ENCODE results near the gene C1QL2. TPM values are rescaled to one million over a fixed set of nuclear protein-coding genes. Genes with fewer than 3 reads are reported as not detected.

C1QL2 gene
- total and polyA plus RNA-seq, 4 donors = 0.10 TPM; not detected in 3

DNA sequence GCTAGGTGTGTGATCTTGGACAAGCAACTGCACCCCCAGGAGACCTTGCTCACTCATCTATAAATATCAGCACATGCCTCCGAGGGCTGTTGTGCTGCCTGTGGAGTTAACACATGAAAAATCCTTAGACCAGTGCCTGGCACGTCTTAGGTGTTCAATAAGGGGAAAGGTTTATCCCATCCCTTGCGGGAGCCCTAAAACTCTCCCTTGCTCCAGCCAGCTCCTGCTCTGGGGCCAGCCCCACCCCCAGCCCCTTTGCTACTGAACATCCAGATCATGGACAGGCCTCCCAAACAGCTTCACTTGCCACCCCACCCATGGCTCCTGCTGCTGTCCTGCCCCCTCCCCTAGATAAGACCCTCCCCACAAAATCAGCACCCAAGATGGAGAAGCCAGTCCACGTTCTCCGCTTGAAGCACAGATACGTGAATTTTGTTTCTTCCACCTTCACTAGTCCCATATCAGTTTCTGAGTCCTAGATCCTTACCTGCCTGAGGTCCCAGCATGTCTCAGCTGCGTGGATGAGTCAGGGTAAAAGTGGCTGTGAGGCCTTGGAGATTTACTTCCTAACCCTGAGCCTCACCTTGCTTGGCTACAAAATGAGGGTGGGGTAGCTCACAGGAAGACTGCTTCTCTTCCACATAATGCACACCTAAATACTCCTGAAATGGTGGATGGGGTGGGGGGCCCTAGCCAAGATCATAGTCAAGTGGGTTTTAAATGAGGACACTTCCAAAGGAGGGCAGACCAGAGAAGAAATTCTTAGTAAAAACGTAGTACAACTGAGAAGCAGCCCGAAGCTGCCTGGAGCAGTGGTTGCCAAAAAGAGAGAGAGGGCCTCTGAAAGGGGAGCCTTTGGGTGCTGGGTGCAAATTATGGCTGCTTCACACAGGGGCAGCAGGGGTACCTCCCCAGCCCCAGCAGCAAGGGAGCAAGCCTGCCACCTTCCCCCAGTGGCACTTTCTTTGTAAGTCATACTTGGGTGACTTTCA, 40.4 kb downstream of the C1QL2 start:
- DNase-seq (no peak), ATAC-seq (ENCODE audit: low FRiP score) (no peak)
- intact Hi-C loops (cut with DNase I) = no loop called here
- no peak overlapping the region for H3K4me3 ChIP-seq (ENCODE audit: low read length in 2 of 2)
- WGBS, 2 donors = 64 to 68% methylated on average over 9 of the region's 9 CpGs
- H3K36me3 ChIP-seq (ENCODE audit: control insufficient read depth in 1 of 2, insufficient read depth in 2 of 2, low read length in 1 of 2) = no peaks in the 10 kb centered on the region
- H3K27ac ChIP-seq (ENCODE audit: low read depth in 1 of 2, low read length in 2 of 2) = no peak overlapping the region
- H3K27me3 ChIP-seq (ENCODE audit: control insufficient read depth in 1 of 2, insufficient read depth in 2 of 2, low read length in 1 of 2) = no peaks in the 10 kb centered on the region
- H3K4me1 ChIP-seq (ENCODE audit: control insufficient read depth in 1 of 2, insufficient read depth in 2 of 2, low read length in 2 of 2) = no peaks in the 10 kb centered on the region
- H3K9me3 ChIP-seq (ENCODE audit: control insufficient read depth, low read length) = no peaks in the 10 kb centered on the region

DNA sequence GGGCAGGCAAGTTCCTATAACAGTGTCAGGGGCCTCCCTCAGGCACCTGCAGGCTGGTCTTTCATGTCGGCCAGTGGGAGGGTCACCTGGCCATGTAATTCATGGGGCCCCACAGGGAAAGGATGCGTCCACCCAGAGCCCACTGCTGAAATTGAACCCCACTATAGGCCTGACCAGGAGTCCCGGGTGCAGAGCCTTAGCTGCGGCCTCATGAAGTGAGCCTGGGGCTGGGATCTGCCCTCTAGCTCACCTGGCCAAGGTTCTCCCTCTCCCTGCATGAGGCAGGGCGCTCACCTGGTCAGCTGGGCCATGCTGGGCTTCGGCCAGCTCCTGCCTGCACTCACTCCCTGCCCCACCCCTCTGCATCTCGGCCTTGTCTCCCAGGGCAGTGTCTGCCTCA, 41.1 kb downstream of the C1QL2 start:
- no peaks in the 10 kb centered on the region for H3K9me3 ChIP-seq (ENCODE audit: control insufficient read depth, low read length)
- H3K4me1 ChIP-seq (ENCODE audit: control insufficient read depth in 1 of 2, insufficient read depth in 2 of 2, low read length in 2 of 2) = no peaks in the 10 kb centered on the region
- H3K27me3 ChIP-seq (ENCODE audit: control insufficient read depth in 1 of 2, insufficient read depth in 2 of 2, low read length in 1 of 2) = no peaks in the 10 kb centered on the region
- no peaks in the 10 kb centered on the region for H3K36me3 ChIP-seq (ENCODE audit: control insufficient read depth in 1 of 2, insufficient read depth in 2 of 2, low read length in 1 of 2)
- DNase-seq (no peak), ATAC-seq (ENCODE audit: low FRiP score) (no peak)
- no peak overlapping the region for H3K27ac ChIP-seq (ENCODE audit: low read depth in 1 of 2, low read length in 2 of 2)
- WGBS, 2 donors = 70 to 75% methylated on average over 7 of the region's 7 CpGs
- H3K4me3 ChIP-seq (ENCODE audit: low read length in 2 of 2) = no peak overlapping the region
- intact Hi-C loops (cut with DNase I) = no loop called here

DNA sequence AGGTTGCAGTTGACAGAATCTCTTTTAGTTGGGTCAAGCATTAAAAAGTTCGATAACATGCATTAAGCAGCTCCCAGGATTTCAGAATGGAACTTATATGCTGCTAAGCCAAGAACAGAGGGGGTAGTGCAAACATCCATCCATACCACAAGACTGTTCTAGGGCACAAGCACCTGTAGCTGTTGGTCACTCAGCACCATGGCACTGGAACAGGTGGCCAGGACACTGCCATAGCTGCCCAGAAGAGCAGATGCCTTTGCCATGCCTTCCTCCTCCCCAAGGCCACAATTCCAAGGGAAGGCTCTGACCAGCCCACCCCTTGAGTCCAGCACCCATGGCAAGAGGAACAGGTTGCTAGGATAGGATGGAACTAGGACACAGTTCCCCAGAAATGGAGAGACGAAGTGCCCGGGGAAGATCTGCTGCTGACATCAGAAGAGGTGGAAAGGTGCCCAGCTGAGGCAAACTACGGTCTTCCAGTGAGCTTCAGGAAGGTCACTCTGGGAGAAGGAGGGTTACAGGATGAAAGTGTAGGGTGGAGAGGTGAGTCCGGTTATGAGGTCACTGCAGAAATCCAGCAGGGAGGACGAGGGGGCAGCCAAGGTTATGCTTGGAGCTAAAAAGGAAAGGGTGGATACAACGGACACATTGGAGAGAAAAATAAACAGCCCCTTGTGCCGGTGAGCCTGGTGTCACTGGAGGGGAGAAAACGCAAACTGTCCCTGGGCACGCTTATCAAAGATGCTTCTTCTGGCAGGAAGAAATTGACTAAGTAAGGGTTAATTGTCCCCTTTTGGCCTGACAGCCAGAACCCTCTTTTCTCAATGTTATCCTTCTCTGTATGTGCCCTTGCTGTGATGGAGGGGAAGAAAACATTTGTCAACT, 41.9 kb downstream of the C1QL2 start:
- H3K4me3 ChIP-seq (ENCODE audit: low read length in 2 of 2) = no peak overlapping the region
- H3K27ac ChIP-seq (ENCODE audit: low read depth in 1 of 2, low read length in 2 of 2) = no peak overlapping the region
- no peaks in the 10 kb centered on the region for H3K36me3 ChIP-seq (ENCODE audit: control insufficient read depth in 1 of 2, insufficient read depth in 2 of 2, low read length in 1 of 2)
- DNase-seq (no peak), ATAC-seq (ENCODE audit: low FRiP score) (no peak)
- H3K27me3 ChIP-seq (ENCODE audit: control insufficient read depth in 1 of 2, insufficient read depth in 2 of 2, low read length in 1 of 2) = no peaks in the 10 kb centered on the region
- 66 to 67% methylated on average over 10 of the region's 10 CpGs for WGBS, 2 donors
- intact Hi-C loops (cut with DNase I) = no loop called here
- no peaks in the 10 kb centered on the region for H3K4me1 ChIP-seq (ENCODE audit: control insufficient read depth in 1 of 2, insufficient read depth in 2 of 2, low read length in 2 of 2)
- H3K9me3 ChIP-seq (ENCODE audit: control insufficient read depth, low read length) = no peaks in the 10 kb centered on the region

GRCh38 chr2:119114266-119114665, 44.3 kb downstream of the C1QL2 start:
- Histone ChIP-seq H3K36me3 (ENCODE audit: control insufficient read depth in 1 of 2, insufficient read depth in 2 of 2, low read length in 1 of 2) (no peaks in the 10 kb centered on the region), H3K27me3 (ENCODE audit: control insufficient read depth in 1 of 2, insufficient read depth in 2 of 2, low read length in 1 of 2) (peaks cover 0 to 2% of the 10 kb centered on the region in 2 donors), H3K4me3 (ENCODE audit: low read length in 2 of 2) (no peak overlapping the region), H3K4me1 (ENCODE audit: control insufficient read depth in 1 of 2, insufficient read depth in 2 of 2, low read length in 2 of 2) (no peaks in the 10 kb centered on the region), H3K27ac (ENCODE audit: low read depth in 1 of 2, low read length in 2 of 2) (no peak overlapping the region), H3K9me3 (ENCODE audit: control insufficient read depth, low read length) (peaks cover 6% of the 10 kb centered on the region)
- ATAC-seq (ENCODE audit: low FRiP score) = no peak
- no peak for DNase-seq
- 88 to 95% methylated on average over 3 of the region's 3 CpGs for WGBS, 2 donors
- intact Hi-C loops (cut with DNase I) = no loop called here

DNA sequence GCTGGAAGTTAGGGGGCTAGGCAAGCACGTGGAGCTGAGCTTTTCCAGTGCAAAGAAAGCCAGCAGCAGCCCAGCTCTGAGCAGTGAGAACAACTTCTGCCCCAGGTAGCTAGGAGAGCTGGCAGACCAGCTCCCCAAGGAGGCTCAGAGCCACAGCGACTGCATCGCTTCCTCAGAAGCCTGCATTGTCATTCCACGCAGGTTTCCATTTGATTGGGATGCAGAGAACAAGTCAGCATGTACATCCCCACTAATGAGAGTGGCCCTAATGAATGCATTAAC, 45.1 kb downstream of the C1QL2 start:
- 52 to 64% methylated on average over 4 of the region's 4 CpGs for WGBS, 2 donors
- intact Hi-C loops (cut with DNase I) = no loop called here
- no peak overlapping the region for H3K4me3 ChIP-seq (ENCODE audit: low read length in 2 of 2)
- H3K27ac ChIP-seq (ENCODE audit: low read depth in 1 of 2, low read length in 2 of 2) = no peak overlapping the region
- H3K36me3 ChIP-seq (ENCODE audit: control insufficient read depth in 1 of 2, insufficient read depth in 2 of 2, low read length in 1 of 2) = no peaks in the 10 kb centered on the region
- peaks cover 6% of the 10 kb centered on the region for H3K9me3 ChIP-seq (ENCODE audit: control insufficient read depth, low read length)
- DNase-seq = no peak
- peaks cover 0 to 2% of the 10 kb centered on the region in 2 donors for H3K27me3 ChIP-seq (ENCODE audit: control insufficient read depth in 1 of 2, insufficient read depth in 2 of 2, low read length in 1 of 2)
- no peak for ATAC-seq (ENCODE audit: low FRiP score)
- H3K4me1 ChIP-seq (ENCODE audit: control insufficient read depth in 1 of 2, insufficient read depth in 2 of 2, low read length in 2 of 2) = no peaks in the 10 kb centered on the region

DNA sequence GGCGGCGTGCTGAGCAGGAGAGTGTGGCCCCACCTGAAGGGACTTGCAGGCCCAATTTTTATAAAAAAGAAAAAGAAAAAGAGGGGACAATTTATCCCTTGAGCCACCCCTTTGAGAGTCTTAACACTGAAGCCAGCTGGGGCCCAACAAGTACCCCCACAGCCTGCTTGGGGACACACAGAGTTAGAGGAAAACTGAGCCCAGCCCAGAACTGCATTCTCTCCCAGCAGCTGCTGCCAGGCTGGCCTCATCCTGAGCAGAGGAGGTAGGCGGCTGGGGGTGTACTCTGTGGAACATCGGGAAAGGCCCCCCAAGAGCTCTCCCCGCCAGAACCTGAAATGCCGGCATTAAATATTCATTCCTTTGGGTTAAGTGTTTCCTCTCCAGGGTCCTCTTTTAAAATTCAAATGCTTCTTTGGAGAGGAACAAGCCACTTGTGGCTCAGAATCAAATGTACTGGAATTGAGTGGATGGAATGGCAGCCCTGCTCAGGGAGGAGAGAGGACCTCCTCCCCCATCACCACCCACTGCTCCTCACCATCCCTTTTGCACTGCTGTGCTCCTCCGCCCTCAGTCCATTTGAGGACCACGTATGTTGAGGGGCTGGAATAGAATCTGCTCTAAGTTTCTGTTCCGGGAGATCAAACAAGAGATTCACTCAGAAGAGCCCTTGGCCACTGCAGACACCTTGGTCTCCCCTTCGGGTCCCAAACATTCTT, 45.6 kb downstream of the C1QL2 start:
- H3K4me1 ChIP-seq (ENCODE audit: control insufficient read depth in 1 of 2, insufficient read depth in 2 of 2, low read length in 2 of 2) = no peaks in the 10 kb centered on the region
- peaks cover 6% of the 10 kb centered on the region for H3K9me3 ChIP-seq (ENCODE audit: control insufficient read depth, low read length)
- intact Hi-C loops (cut with DNase I) = no loop called here
- ATAC-seq (ENCODE audit: low FRiP score) = no peak
- H3K27ac ChIP-seq (ENCODE audit: low read depth in 1 of 2, low read length in 2 of 2) = no peak overlapping the region
- H3K36me3 ChIP-seq (ENCODE audit: control insufficient read depth in 1 of 2, insufficient read depth in 2 of 2, low read length in 1 of 2) = no peaks in the 10 kb centered on the region
- peaks cover 0 to 2% of the 10 kb centered on the region in 2 donors for H3K27me3 ChIP-seq (ENCODE audit: control insufficient read depth in 1 of 2, insufficient read depth in 2 of 2, low read length in 1 of 2)
- WGBS, 2 donors = 47 to 51% methylated on average over 10 of the region's 10 CpGs
- no peak overlapping the region for H3K4me3 ChIP-seq (ENCODE audit: low read length in 2 of 2)
- DNase-seq = no peak

- Histone ChIP-seq H3K4me1 (ENCODE audit: control insufficient read depth in 1 of 2, insufficient read depth in 2 of 2, low read length in 2 of 2) (no peaks in the 10 kb centered on the region), H3K36me3 (ENCODE audit: control insufficient read depth in 1 of 2, insufficient read depth in 2 of 2, low read length in 1 of 2) (no peaks in the 10 kb centered on the region), H3K27ac (ENCODE audit: low read depth in 1 of 2, low read length in 2 of 2) (no peak overlapping the region), H3K4me3 (ENCODE audit: low read length in 2 of 2) (no peak overlapping the region), H3K27me3 (ENCODE audit: control insufficient read depth in 1 of 2, insufficient read depth in 2 of 2, low read length in 1 of 2) (peaks cover 0 to 2% of the 10 kb centered on the region in 2 donors), H3K9me3 (ENCODE audit: control insufficient read depth, low read length) (peaks cover 6% of the 10 kb centered on the region)
- WGBS, 2 donors = 63 to 69% methylated on average over 3 of the region's 3 CpGs
- ATAC-seq (ENCODE audit: low FRiP score) (no peak), DNase-seq (no peak)
- intact Hi-C loops (cut with DNase I) = no loop called here
These were observed 46.3 kb downstream of the C1QL2 start for GRCh38 chr2:119112230-119112629.

DNA sequence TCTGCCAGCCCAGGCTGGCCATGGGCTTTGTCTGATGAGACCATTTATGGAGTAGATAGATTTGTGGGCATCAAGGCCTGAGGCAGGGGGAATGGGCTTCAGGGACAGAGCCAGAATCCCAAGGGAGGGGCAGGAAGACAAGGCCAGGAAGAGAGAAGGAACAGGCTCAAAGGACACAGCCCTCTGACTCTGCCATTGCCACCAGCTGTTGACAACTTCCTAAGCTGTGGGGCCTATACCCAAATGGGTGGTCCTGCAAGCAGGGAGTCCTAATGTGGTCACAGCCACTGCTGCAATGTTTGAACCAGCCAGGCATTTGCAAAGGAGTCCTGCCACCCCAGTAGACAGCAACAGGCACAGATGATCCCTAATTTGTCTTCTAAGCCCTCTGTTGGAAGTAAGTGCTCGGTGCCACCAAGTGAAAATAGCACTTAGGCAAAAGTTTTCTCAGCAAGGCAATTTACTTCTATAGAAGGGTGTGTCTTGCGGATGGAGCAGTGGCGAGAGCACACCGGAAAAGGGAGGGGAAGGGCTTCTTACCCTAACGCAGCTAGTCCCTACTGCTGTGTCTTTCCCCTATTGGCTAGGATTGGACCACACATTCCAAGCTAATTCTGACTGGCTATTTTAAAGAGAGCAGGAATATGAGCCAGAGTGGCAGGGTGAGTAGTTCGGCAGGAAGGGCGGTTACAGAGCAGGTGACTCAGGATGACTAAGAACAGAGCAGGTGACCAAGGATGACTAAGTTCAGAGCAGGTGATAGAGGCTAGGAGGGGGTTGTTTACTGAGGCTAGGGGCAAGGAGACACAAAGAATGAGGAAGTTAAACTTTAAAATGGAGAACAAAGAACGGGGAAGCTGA, 47.2 kb downstream of the C1QL2 start:
- DNase-seq (no peak), ATAC-seq (ENCODE audit: low FRiP score) (no peak)
- intact Hi-C loops (cut with DNase I) = no loop called here
- no peak overlapping the region for H3K4me3 ChIP-seq (ENCODE audit: low read length in 2 of 2)
- 78 to 83% methylated on average over 8 of the region's 8 CpGs for WGBS, 2 donors
- H3K36me3 ChIP-seq (ENCODE audit: control insufficient read depth in 1 of 2, insufficient read depth in 2 of 2, low read length in 1 of 2) = no peaks in the 10 kb centered on the region
- no peaks in the 10 kb centered on the region for H3K4me1 ChIP-seq (ENCODE audit: control insufficient read depth in 1 of 2, insufficient read depth in 2 of 2, low read length in 2 of 2)
- H3K27ac ChIP-seq (ENCODE audit: low read depth in 1 of 2, low read length in 2 of 2) = no peak overlapping the region
- peaks cover 6% of the 10 kb centered on the region for H3K9me3 ChIP-seq (ENCODE audit: control insufficient read depth, low read length)
- peaks cover 0 to 2% of the 10 kb centered on the region in 2 donors for H3K27me3 ChIP-seq (ENCODE audit: control insufficient read depth in 1 of 2, insufficient read depth in 2 of 2, low read length in 1 of 2)
